Measurements from ENCODE around the gene UGT1A10. TPM values are rescaled to one million over a fixed set of nuclear protein-coding genes. Genes with fewer than 3 reads are reported as not detected.
A peak's percentile ranks its signal among the peaks of the same experiment; 100 is the strongest.
"Not testable (repeated sequence)": the region's sequence is repeated elsewhere in the genome, so short reads cannot be mapped to it uniquely, and the experiment has no call there.

The UGT1A10 gene
- total and polyA plus RNA-seq, 5 experiments from 2014 or later, result not detected

- Mint-ChIP-seq H3K27me3 (peaks cover 0 to 10% (median 4%) of the 10 kb centered on the region in 5 donors), H3K4me1 (no peaks in the 10 kb centered on the region), H3K4me3 (no peak overlapping the region), H3K27ac (no peak overlapping the region), H3K36me3 (no peaks in the 10 kb centered on the region), H3K9me3 (peaks cover 0 to 19% (median 3%) of the 10 kb centered on the region in 9 donors)
- POLR2A ChIA-PET, result interaction anchor here (0.6 kb wide), 1 partner anchor 259 kb away, joined by 8 read pairs; no protein-coding TSS in a partner anchor
- DNase-seq (no peak), ATAC-seq (no peak)
Measured at GRCh38 chr2:233705911-233706506, 69.8 kb downstream of the UGT1A10 start.

- no peak for ATAC-seq
- no peak for DNase-seq
- POLR2A ChIA-PET, result no interaction called here
- H3K27me3 Mint-ChIP-seq, result peaks cover 3 to 11% (median 8%) of the 10 kb centered on the region in 5 donors
- H3K9me3 Mint-ChIP-seq, result peaks cover 0 to 19% (median 3%) of the 10 kb centered on the region in 9 donors
- no peak overlapping the region for H3K27ac Mint-ChIP-seq
- peaks cover 0 to 2% (median 0%) of the 10 kb centered on the region in 4 donors for H3K4me1 Mint-ChIP-seq
- H3K36me3 Mint-ChIP-seq, result no peaks in the 10 kb centered on the region
- no peak overlapping the region for H3K4me3 Mint-ChIP-seq
Measured at GRCh38 chr2:233706720-233707119, 70.5 kb downstream of the UGT1A10 start.

- no peak for ATAC-seq
- Mint-ChIP-seq H3K4me1 (peaks cover 0 to 2% (median 0%) of the 10 kb centered on the region in 4 donors), H3K9me3 (peaks cover 0 to 17% (median 3%) of the 10 kb centered on the region in 9 donors), H3K4me3 (no peak overlapping the region), H3K27ac (no peak overlapping the region), H3K27me3 (peaks cover 3 to 21% (median 9%) of the 10 kb centered on the region in 5 donors), H3K36me3 (no peaks in the 10 kb centered on the region)
- DNase-seq, result no peak
- POLR2A ChIA-PET, result no interaction called here
Measured at GRCh38 chr2:233707940-233708644, 71.8 kb downstream of the UGT1A10 start.

GRCh38 chr2:233708942-233709341 is 72.7 kb downstream of the UGT1A10 start:
- POLR2A ChIA-PET, result no interaction called here

GRCh38 chr2:233711312-233712008 is 75.2 kb downstream of the UGT1A10 start:
- POLR2A ChIA-PET, result no interaction called here
- peak; percentile 22 to 83 (median 56) for DNase-seq
- Mint-ChIP-seq H3K27me3 (peaks cover 4 to 40% (median 19%) of the 10 kb centered on the region in 5 donors), H3K4me1 (peaks cover 0 to 6% (median 2%) of the 10 kb centered on the region in 4 donors), H3K9me3 (no peaks in the 10 kb centered on the region), H3K4me3 (no peak overlapping the region), H3K36me3 (no peaks in the 10 kb centered on the region), H3K27ac (no peak overlapping the region)
- ATAC-seq, result peak; percentile 54 to 74

More at GRCh38 chr2:233708942-233709341, 72.7 kb downstream of the UGT1A10 start:
- no peaks in the 10 kb centered on the region for H3K36me3 Mint-ChIP-seq
- no peak overlapping the region for H3K4me3 Mint-ChIP-seq
- peaks cover 4 to 28% (median 10%) of the 10 kb centered on the region in 5 donors for H3K27me3 Mint-ChIP-seq
- no peak overlapping the region for H3K27ac Mint-ChIP-seq
- H3K9me3 Mint-ChIP-seq, result peaks cover 0 to 9% (median 3%) of the 10 kb centered on the region in 9 donors
- ATAC-seq (no peak), DNase-seq (no peak)
- H3K4me1 Mint-ChIP-seq, result peaks cover 0 to 6% (median 2%) of the 10 kb centered on the region in 4 donors

- peaks cover 0 to 6% (median 2%) of the 10 kb centered on the region in 4 donors for H3K4me1 Mint-ChIP-seq
- POLR2A ChIA-PET, result no interaction called here
- no peaks in the 10 kb centered on the region for H3K36me3 Mint-ChIP-seq
- no peak within 1 kb of the TSS for H3K27ac Mint-ChIP-seq
- H3K4me3 Mint-ChIP-seq, result peak within 1 kb of the TSS in 1 of 10 donors; percentile 52
- peaks cover 6 to 52% (median 24%) of the 10 kb centered on the region in 5 donors for H3K27me3 Mint-ChIP-seq
- ATAC-seq, result no peak
- no peak for DNase-seq
- no peaks in the 10 kb centered on the region for H3K9me3 Mint-ChIP-seq
Measured at GRCh38 chr2:233712611-233713261, 76.5 kb downstream of the UGT1A10 start, which contains the start of gene UGT1A5. TSS of gene UGT1A5 (plus strand) at chr2:233712907. CDS start at chr2:233712992, 85 bp downstream.

GRCh38 chr2:233713262-233713615 is 77.0 kb downstream of the UGT1A10 start:
- peaks cover 7 to 57% (median 26%) of the 10 kb centered on the region in 5 donors for H3K27me3 Mint-ChIP-seq
- peaks cover 0 to 6% (median 2%) of the 10 kb centered on the region in 4 donors for H3K4me1 Mint-ChIP-seq
- no peak overlapping the region for H3K27ac Mint-ChIP-seq

GRCh38 chr2:233714121-233714520 is 77.9 kb downstream of the UGT1A10 start:
- H3K27ac Mint-ChIP-seq, result no peak overlapping the region
- H3K4me3 Mint-ChIP-seq, result no peak overlapping the region
- peaks cover 9 to 66% (median 26%) of the 10 kb centered on the region in 5 donors for H3K27me3 Mint-ChIP-seq
- H3K4me1 Mint-ChIP-seq, result peaks cover 0 to 6% (median 2%) of the 10 kb centered on the region in 4 donors
- H3K9me3 Mint-ChIP-seq, result no peaks in the 10 kb centered on the region
- POLR2A ChIA-PET, result no interaction called here
- DNase-seq, result no peak
- H3K36me3 Mint-ChIP-seq, result no peaks in the 10 kb centered on the region
- ATAC-seq, result no peak

More at GRCh38 chr2:233713262-233713615, 77.0 kb downstream of the UGT1A10 start:
- peak overlapping the region in 1 of 10 donors; percentile 52 for H3K4me3 Mint-ChIP-seq
- no peaks in the 10 kb centered on the region for H3K36me3 Mint-ChIP-seq
- no peak for DNase-seq
- POLR2A ChIA-PET, result no interaction called here
- no peaks in the 10 kb centered on the region for H3K9me3 Mint-ChIP-seq
- no peak for ATAC-seq

GRCh38 chr2:233718552-233718951 is 82.3 kb downstream of the UGT1A10 start, which contains the start of gene UGT1A4:
TSS of gene UGT1A4 (plus strand) at chr2:233718736. CDS start at chr2:233718821, 85 bp downstream.
- no peaks in the 10 kb centered on the region for H3K9me3 Mint-ChIP-seq
- H3K4me1 Mint-ChIP-seq, result peaks cover 0 to 1% (median under 1%) of the 10 kb centered on the region in 4 donors
- POLR2A ChIA-PET, result no interaction called here
- ATAC-seq, result no peak
- H3K27ac Mint-ChIP-seq, result peak within 1 kb of the TSS in 1 of 10 donors; percentile 9
- H3K36me3 Mint-ChIP-seq, result no peaks in the 10 kb centered on the region
- H3K27me3 Mint-ChIP-seq, result peaks cover 14 to 63% (median 29%) of the 10 kb centered on the region in 5 donors
- DNase-seq, result no peak
- no peak within 1 kb of the TSS for H3K4me3 Mint-ChIP-seq

- no peak for ATAC-seq
- DNase-seq, result no peak
- Mint-ChIP-seq H3K27ac (no peak within 1 kb of the TSS), H3K36me3 (no peaks in the 10 kb centered on the region), H3K4me1 (no peaks in the 10 kb centered on the region), H3K9me3 (peaks cover 0 to 3% (median 0%) of the 10 kb centered on the region in 9 donors), H3K27me3 (peaks cover 4 to 53% (median 18%) of the 10 kb centered on the region in 5 donors), H3K4me3 (no peak within 1 kb of the TSS)
- POLR2A ChIA-PET, result no interaction called here
Measured at GRCh38 chr2:233728723-233729301, 92.6 kb downstream of the UGT1A10 start, which contains the start of gene UGT1A3. TSS of gene UGT1A3 (plus strand) at chr2:233729042. CDS start at chr2:233729127, 85 bp downstream.

GRCh38 chr2:233736868-233737653 is 100.8 kb downstream of the UGT1A10 start:
- DNase-seq, H3K4me3 Mint-ChIP-seq, H3K9me3 Mint-ChIP-seq, H3K27ac Mint-ChIP-seq, POLR2A ChIA-PET, H3K36me3 Mint-ChIP-seq, H3K4me1 Mint-ChIP-seq, ATAC-seq: not testable (repeated sequence)
- peaks cover 17 to 63% (median 30%) of the 10 kb centered on the region in 5 donors for H3K27me3 Mint-ChIP-seq

Measured in naive thymus-derived CD8-positive, alpha-beta T cell (primary cell).